Metanephros (tissue), 2 donors: ENCODE results near the gene CMTM8. TPM values are rescaled to one million over a fixed set of nuclear protein-coding genes. Genes with fewer than 3 reads are reported as not detected.

Experiments used
- small RNA-seq: library from RNA; depleted of rRNA; stranded (forward); fragments of <200 nt; gene quantifications from one replicate; pipeline ENCODE3, GENCODE V24; 2014; ENCODE audit warnings: low replicate concordance
- total RNA-seq: library from RNA; depleted of rRNA; stranded (reverse); fragments of >200 nt; gene quantifications from one replicate; pipeline ENCODE4 v1.2.3, GENCODE V29; 2014

CMTM8 gene, protein sequence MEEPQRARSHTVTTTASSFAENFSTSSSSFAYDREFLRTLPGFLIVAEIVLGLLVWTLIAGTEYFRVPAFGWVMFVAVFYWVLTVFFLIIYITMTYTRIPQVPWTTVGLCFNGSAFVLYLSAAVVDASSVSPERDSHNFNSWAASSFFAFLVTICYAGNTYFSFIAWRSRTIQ
- 7.5 TPM for total RNA-seq

DNA sequence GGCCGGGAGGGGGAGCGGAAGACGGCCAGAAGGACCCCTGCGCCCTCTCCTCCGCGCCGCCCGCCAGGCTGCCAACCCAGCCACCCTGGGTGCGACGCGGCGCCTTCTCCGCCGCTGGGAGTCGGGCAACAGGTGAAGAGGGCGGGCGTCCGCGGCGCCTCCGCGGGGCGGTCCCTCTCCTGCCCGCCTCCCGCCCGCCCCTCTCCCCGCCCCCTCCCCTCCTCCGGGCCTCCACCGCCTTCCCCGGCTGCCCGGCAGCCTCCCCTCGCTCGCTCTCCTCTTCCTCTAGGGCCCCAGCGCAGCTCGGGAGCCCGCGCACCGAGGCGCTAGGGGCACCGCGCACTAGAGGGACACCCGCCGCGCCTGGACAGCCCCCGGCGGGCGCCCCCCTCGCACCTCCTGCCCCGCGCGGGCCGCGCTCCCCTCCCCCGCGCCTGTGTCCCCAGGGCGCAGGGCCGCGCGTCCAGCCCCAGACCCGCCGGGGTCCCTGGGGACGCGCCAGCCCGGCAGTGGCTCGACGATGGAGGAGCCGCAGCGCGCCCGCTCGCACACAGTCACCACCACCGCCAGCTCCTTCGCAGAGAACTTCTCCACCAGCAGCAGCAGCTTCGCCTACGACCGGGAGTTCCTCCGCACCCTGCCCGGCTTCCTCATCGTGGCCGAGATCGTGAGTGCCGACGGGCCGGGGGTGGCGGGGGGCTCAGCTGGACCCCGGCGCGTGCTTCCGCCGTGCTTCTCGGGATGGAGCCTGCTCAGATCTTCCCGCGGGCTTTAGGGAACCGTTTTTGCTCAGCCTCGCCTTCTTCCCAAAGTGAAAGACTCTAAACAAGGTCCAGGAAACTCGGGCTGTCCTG, at the start of gene CMTM8:
TSS of gene CMTM8 (plus strand) at position 228 of the 854 bp plus-strand sequence. CDS start at position 521, 293 bp downstream.

DNA sequence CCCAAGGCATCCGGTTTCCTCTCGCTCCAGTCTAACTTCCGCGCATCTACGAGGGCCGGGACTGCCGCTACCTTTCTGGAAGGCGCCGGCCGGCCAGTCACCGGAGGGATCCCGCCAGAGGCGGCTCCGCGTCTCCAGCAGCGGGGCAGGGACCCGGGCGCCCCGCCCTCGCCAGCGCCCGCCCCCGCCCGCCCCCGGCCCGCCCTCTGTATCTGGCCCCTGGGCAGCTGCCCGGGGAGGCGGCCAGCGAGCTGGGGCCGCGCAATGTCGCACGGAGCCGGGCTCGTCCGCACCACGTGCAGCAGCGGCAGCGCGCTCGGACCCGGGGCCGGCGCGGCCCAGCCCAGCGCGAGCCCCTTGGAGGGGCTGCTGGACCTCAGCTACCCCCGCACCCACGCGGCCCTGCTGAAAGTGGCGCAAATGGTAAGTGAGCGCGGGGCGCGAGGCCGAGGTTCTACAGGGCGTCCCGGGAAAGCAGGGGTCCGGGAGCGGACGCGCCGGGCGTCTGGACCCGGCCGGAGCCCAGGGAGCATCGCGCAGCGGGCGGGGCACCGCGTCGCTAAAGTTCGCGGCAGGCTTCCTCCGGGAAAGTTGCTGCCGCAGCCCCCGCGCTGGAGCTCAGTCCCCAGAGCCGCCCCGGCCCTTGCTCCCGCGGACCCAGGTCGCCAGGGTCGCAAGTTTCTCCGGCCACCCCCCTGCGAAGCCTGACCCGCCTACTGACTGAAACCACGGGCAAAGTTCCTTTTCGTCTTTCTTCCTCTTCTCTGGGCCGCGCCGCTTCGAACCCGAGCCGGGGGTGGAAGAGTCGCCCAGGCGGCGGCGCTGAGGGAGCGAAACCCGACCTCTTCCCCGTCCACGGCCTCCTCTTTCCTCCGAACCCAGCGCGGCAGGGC, 153.4 kb downstream of the CMTM8 start, which contains the start of gene CMTM7:
TSS of gene CMTM7 (plus strand) at position 211 of the 893 bp plus-strand sequence. CDS start at position 265, 54 bp downstream.

Small RNA genes within 50 kb of the gene (small RNA-seq; reads per million reads assigned to genes)
- gene AC097639.2: not detected

Other genes starting within 250 kb of the CMTM8 start
- 43.2 TPM for gene GPD1L, start 132.1 kb upstream of the CMTM8 start, total RNA-seq
- 18.6 TPM for gene CMTM7, start 153.2 kb downstream of the CMTM8 start, total RNA-seq